ENCODE results near the gene FTCDNL1. TPM values are rescaled to one million over a fixed set of nuclear protein-coding genes. Genes with fewer than 3 reads are reported as not detected.

Gene FTCDNL1
- total RNA-seq, 2 experiments from 2014 or later: 1.9 to 2.0 TPM

- CTCF ChIA-PET: no interaction called here
- POLR2A ChIA-PET: no interaction called here
- TF ChIP-seq CTCF (IDR thresholded peaks at IDR 0.05): no peak
- no peaks in the 10 kb centered on the region for H3K9me3 Mint-ChIP-seq
- no peaks in the 10 kb centered on the region for H3K4me1 Mint-ChIP-seq (ENCODE audit: low read depth)
- H3K27me3 Mint-ChIP-seq: peaks cover 2% of the 10 kb centered on the region
- DNase-seq (no peak), ATAC-seq (no peak)
- no peaks in the 10 kb centered on the region for H3K36me3 Mint-ChIP-seq (ENCODE audit: low read depth)
- intact Hi-C loops (cut with micrococcal nuclease): no loop called here
- H3K27ac Mint-ChIP-seq: no peak overlapping the region
- no peak overlapping the region for H3K4me3 Mint-ChIP-seq
Observed at GRCh38 chr2:199818026-199818425, 33.0 kb downstream of the FTCDNL1 start.

- Mint-ChIP-seq H3K36me3 (ENCODE audit: low read depth) (no peaks in the 10 kb centered on the region), H3K4me1 (ENCODE audit: low read depth) (no peaks in the 10 kb centered on the region), H3K4me3 (no peak overlapping the region), H3K27ac (no peak overlapping the region), H3K9me3 (no peaks in the 10 kb centered on the region), H3K27me3 (peaks cover 2% of the 10 kb centered on the region)
- DNase-seq (no peak), ATAC-seq (no peak)
- intact Hi-C loops (cut with micrococcal nuclease): no loop called here
- TF ChIP-seq CTCF (IDR thresholded peaks at IDR 0.05): no peak
- ChIA-PET POLR2A (no interaction called here), CTCF (no interaction called here)
Observed at GRCh38 chr2:199814817-199815211, 36.2 kb downstream of the FTCDNL1 start.

- intact Hi-C loops (cut with micrococcal nuclease): no loop called here
Observed at GRCh38 chr2:199814101-199814816, 36.7 kb downstream of the FTCDNL1 start.

GRCh38 chr2:199812493-199812892, 38.5 kb downstream of the FTCDNL1 start:
- H3K4me1 Mint-ChIP-seq (ENCODE audit: low read depth): no peaks in the 10 kb centered on the region
- no peak for DNase-seq
- peaks cover 3% of the 10 kb centered on the region for H3K9me3 Mint-ChIP-seq
- TF ChIP-seq CTCF (IDR thresholded peaks at IDR 0.05): no peak
- ChIA-PET CTCF (interaction anchor here (1.5 kb wide), 1 partner anchor 72 kb away, joined by 3 read pairs; no protein-coding TSS in a partner anchor), POLR2A (no interaction called here)
- H3K4me3 Mint-ChIP-seq: no peak overlapping the region
- H3K36me3 Mint-ChIP-seq (ENCODE audit: low read depth): no peaks in the 10 kb centered on the region
- no peak for ATAC-seq
- intact Hi-C loops (cut with micrococcal nuclease): no loop called here
- H3K27ac Mint-ChIP-seq: no peak overlapping the region
- peaks cover 2% of the 10 kb centered on the region for H3K27me3 Mint-ChIP-seq

More at GRCh38 chr2:199814101-199814816, 36.7 kb downstream of the FTCDNL1 start:
- Mint-ChIP-seq H3K27ac (no peak overlapping the region), H3K4me1 (ENCODE audit: low read depth) (no peaks in the 10 kb centered on the region), H3K9me3 (no peaks in the 10 kb centered on the region), H3K4me3 (no peak overlapping the region), H3K36me3 (ENCODE audit: low read depth) (no peaks in the 10 kb centered on the region), H3K27me3 (peaks cover 2% of the 10 kb centered on the region)
- ChIA-PET POLR2A (no interaction called here), CTCF (no interaction called here)
- DNase-seq (no peak), ATAC-seq (no peak)
- TF ChIP-seq CTCF (IDR thresholded peaks at IDR 0.05): no peak

- Mint-ChIP-seq H3K4me3 (no peak overlapping the region), H3K27ac (no peak overlapping the region)
- CTCF ChIA-PET: interaction anchor here (1.5 kb wide), 1 partner anchor 71 kb away, joined by 3 read pairs; no protein-coding TSS in a partner anchor
Observed at GRCh38 chr2:199811346-199811745, 39.6 kb downstream of the FTCDNL1 start.

More at GRCh38 chr2:199811346-199811745, 39.6 kb downstream of the FTCDNL1 start:
- no peak for TF ChIP-seq CTCF (IDR thresholded peaks at IDR 0.05)
- no peaks in the 10 kb centered on the region for H3K27me3 Mint-ChIP-seq
- no peaks in the 10 kb centered on the region for H3K4me1 Mint-ChIP-seq (ENCODE audit: low read depth)
- no peaks in the 10 kb centered on the region for H3K36me3 Mint-ChIP-seq (ENCODE audit: low read depth)
- ATAC-seq (no peak), DNase-seq (no peak)
- intact Hi-C loops (cut with micrococcal nuclease): no loop called here
- H3K9me3 Mint-ChIP-seq: peaks cover 3% of the 10 kb centered on the region
- POLR2A ChIA-PET: no interaction called here

Measured in activated CD8-positive, alpha-beta T cell treated with anti-CD3 and anti-CD28 coated beads for 36 hours (primary cell).